GM18861 (cell line): ENCODE measurements around the gene TSBP1.

ENCODE experiments used
- ATAC-seq: cut with Tn5 transposase; IDR thresholded peaks from one replicate; pipeline ENCODE4 v1.9.1; 2021; ENCODE audit not compliant: unreplicated experiment

TSBP1 gene

DNA sequence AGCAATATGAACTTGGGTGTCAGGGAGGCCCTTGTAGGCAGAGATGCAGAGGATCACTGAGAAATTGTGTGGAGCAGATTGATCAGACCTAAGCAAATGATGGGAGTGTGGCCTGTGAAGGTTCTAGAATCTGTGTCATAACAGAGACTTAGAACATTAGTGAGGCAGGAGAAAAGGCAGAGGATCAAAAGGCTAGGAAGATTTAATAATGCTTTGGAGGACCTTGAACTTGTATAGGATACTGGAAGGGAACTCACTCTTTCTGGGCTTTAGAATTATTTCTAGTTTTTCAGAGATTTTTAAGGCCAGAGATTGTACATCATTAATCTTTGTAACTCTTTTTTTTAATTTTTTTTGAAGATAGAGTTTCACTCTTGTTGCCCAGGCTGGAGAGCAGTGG is at the start of gene TSBP1:
TSBP1 (minus strand) TSS at position 101 of the 400 bp plus-strand sequence. CDS start 197 bp downstream, outside the sequence.
- no peak for ATAC-seq

GRCh38 chr6:32416036-32416435 is 44.3 kb upstream of the TSBP1 start:
- ATAC-seq: no peak

DNA sequence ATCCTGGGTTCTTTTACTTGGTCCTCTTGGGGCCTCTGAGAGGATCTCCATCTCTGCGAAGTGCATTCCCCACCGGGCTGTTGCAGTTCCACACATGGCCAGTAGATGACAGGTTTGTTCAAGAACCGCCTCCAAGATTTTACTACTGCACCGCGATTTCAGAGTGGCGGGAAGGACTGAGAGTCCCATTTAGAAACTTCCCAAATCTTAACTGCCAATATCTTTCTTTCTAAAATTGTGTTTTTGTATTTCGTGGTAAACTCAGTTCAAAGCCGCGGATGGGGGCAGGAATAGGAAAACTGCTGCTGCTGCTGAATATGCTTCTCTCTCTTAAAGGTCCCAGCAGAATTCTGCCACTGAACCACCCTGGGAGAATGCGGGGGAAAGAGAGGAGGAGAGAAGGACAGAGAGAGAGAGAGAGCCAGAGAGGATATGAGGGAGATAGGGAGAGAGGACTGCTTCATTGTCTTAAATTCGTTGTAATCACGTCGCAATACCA is 43.9 kb upstream of the TSBP1 start:
- no peak for ATAC-seq

GRCh38 chr6:32413427-32414047 is 41.8 kb upstream of the TSBP1 start:
- ATAC-seq: no peak

- ATAC-seq: no peak
These were observed 40.0 kb upstream of the TSBP1 start for GRCh38 chr6:32411566-32412327.

DNA sequence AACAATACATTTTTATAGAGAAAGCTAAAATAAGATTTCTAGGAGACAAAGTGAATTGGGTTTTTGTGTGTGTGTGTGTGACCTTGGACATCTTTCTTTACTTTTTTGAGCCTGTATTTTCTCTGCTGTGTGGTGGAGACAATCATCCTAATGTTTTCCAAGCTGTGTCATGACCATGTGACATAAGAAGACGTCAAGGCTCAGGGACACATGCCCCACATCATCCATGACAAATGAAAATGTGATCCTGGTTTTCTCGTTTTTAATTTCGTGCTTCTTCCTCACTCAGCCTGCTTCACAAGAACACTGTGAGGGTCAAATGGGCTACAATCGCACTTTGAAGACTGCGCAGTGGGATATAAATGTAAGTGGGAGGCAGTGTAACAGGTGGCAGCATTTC is 39.2 kb upstream of the TSBP1 start:
- no peak for ATAC-seq

- no peak for ATAC-seq
These were observed 35.2 kb upstream of the TSBP1 start, which contains the start of gene BTNL2 for GRCh38 chr6:32406857-32407256. TSS of gene BTNL2 (minus strand) at chr6:32407181. CDS start at chr6:32407123, 58 bp downstream.

DNA sequence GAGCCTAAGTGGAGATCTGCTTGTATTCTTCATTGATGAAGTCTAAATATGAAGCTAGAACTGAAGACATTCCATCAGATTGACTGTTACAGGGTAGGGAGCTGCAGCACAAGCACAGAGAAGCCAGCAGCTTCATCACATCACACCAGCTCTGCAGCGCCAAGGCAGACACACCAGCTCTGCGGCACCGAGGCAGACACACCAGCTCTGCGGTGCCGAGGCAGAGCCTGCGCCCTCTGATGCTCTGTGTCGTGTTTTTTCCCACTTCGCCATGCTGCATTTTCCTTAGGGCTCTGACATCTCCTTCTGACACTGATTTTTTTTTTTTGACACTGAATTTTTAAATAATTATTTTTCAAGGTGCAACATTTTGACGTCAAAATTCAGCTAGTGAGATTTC is 34.5 kb upstream of the TSBP1 start:
- no peak for ATAC-seq

- no peak for ATAC-seq
These were observed 34.0 kb upstream of the TSBP1 start for GRCh38 chr6:32405656-32406055.

- ATAC-seq: no peak
These were observed 31.1 kb upstream of the TSBP1 start for GRCh38 chr6:32402812-32403211.

DNA sequence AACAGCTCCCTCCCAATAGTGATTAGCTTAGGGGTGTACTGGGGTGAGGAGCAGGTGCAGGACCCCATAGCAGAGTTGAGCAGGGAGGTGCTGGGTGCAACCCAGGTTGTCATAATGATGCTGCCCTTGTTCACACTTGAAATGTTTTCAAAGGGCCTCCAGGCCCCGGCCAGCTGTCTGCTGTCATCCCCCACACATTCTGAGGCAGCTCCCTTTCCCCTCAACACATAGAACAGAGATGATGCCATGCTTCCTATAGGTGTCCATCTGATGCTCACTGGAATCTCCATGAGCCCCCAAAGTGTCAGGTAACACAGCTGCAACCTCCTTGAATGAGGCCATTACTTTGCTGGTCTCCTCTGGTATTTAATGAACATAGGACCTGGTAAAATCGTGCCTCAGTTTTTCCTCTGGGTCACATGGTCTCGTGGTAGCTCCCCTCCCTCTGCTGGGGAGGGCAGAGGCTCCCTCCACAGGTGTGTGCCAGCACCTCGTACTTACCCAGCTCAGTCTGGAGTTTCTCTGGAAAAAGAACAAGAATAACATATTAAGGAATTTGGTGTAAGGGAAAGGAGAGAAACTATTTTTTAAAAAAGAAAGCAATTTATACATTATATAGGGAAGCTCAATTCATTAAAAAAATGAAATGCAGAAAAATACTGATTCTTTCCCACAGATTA is 29.7 kb upstream of the TSBP1 start:
- no peak for ATAC-seq

- peak; percentile 69 for ATAC-seq
These were observed 25.7 kb upstream of the TSBP1 start for GRCh38 chr6:32397252-32397920.

- ATAC-seq: no peak
These were observed 24.3 kb upstream of the TSBP1 start for GRCh38 chr6:32396028-32396427.

DNA sequence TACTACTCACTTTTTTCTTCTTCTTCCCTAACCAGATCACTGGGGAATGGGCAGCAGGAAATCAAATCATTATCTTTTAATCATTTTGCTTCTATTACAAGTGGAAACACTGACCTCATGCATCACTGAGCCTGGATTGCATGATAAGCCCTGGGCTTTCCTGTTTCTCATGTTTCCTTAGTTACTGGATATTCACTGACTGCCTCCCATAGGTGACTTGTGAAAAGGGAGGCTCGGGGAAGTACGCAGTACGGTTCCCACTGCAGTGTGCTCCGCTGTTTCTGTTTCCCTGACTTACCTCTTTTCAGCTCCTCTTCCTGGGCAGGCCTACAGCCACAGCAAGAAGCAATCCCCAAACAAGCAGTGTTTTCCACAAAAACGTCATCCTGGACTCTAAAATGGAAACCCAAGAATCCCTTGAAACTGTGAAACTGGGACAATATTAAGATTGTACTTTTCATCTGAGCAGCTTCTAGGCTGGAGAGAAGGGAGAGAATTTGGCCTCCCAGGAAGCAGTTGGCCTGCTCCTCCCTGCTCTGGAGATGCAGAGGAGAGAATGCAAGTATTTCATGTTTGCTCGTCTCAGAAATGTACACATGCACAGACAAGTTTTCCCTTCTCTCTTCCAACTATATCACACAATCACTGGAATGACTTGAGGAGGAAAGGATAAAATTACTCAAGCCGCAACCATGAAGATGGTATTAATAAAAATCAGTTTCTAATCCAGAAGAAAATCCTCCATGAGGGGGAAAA is 22.1 kb upstream of the TSBP1 start:
- no peak for ATAC-seq

DNA sequence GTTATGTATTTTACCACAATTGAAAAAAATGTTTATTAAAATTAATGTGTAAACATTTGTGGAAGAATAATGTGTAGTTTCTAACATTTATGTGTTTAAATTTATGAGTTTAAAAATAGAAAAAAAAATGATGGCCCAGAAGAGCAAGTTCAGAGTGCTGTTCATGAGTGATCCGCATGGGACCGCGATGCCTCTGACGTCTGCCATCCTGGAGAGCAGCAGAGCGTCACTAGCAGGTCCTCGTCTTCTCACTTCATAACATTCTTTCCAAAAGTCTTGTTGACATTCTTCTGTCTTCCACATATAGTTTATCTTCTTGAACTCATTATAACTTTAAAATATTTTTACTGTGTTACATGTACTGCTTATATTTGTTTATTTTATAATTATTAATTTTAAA is 19.8 kb upstream of the TSBP1 start:
- no peak for ATAC-seq

DNA sequence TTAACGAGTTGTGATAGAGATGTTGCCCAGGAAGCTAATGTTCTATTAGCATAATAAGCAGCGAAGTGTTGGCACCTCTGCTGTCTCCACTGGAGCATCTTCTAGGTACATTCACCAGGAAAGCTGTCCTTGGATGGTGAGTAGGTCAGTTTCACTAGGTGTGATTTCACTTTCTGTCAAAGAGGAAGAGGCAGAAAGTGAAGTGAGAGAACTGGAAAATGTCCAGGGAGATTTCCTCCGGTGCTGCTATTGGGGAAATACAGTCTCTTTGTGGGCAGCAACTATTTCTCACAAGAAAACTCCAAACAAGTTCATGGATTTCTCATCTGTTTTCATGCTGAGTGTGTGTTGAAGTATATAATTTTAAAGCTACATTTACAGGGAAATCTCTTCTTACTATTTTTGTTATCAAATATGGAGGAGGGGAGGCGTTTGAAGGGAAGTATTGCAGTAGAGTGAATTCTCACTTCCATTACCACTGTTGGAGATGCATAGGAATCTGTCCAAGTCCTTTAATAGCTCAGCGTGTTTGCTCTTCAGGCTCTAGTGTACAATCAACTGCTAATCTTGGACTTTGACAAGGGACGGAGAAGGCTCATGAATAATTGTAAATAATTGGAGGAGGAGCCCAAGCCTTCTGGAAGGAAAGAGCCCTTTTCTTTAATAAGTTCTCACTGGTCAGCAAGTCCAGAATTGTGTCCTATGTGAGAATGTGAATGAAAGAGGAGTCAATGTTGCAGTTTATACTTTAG is 16.1 kb upstream of the TSBP1 start:
- ATAC-seq: no peak

DNA sequence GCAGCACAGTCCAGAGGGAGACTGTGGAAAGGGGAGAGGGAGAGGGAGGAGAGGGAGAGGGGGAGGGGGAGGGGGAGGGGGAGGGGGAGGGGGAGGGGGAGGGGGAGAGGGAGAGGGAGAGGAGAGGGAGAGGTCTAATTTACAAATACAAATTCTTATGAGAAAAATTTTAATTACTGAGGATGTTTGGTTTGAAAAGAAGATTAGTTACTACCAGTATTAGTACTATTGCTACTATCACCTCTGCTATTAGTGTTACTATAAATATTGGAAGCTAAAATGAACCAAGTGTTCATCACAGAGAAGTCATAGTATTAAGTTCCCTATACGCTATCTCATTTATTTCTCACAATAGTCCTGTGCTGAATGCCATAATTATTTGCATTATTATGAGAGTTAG is 14.3 kb upstream of the TSBP1 start:
- no peak for ATAC-seq

GRCh38 chr6:32382757-32383420 is 11.2 kb upstream of the TSBP1 start:
- ATAC-seq: no peak

DNA sequence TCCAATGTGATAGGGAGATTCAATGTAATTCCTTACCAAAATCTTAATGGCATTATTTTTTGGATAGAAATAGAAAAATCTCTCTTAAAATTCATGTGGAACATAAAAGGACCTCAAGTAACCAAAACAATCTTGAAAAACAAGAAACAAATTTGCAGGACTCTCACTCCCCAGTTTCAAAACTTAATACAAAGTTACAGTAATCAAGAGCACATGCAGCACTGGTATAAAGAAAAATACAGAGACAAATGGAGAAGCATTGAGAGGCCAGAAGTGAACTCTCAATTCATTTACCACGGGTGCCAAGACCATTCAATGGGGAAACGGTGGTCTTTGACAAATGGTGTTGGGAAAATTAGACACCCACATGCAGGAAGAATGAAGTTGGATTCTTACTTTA is 7.8 kb upstream of the TSBP1 start:
- no peak for ATAC-seq
